Measurements from ENCODE around the gene GLRA3. TPM values are rescaled to one million over a fixed set of nuclear protein-coding genes. Genes with fewer than 3 reads are reported as not detected.

Gene GLRA3
- total and polyA plus RNA-seq, 2 experiments from 2014 or later, result 0.03 to 0.19 TPM

DNA sequence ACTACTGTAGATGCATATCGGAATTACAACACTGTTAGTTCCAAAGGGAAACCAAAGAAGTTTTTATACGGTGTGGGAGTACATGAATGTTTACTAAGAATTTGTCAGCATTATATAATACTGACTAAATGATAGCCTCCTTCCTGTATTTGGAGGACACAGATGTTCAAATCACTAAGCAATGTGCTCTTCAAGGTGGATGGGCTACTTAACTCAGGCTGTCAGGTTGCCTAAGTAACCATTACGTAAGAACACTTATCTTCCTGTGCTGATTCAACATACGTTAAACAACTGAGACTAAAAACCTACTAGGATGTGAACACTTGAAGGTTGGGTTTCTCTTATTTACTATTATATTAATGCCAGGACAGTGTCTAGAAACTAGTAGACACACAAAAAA, 224.8 kb downstream of the GLRA3 start:
- H4K20me1 ChIP-seq (replicated peaks; ENCODE audit: insufficient read depth), result no peaks in the 10 kb centered on the region
- no peaks in the 10 kb centered on the region for H3K27me3 ChIP-seq (ENCODE audit: insufficient read depth)
- no peak overlapping the region for H2AFZ ChIP-seq
- Mint-ChIP-seq H3K27me3 (ENCODE audit: insufficient read depth, low read depth, poor library complexity) (peaks cover 3% of the 10 kb centered on the region), H3K9me3 (no peaks in the 10 kb centered on the region), H3K36me3 (ENCODE audit: low read depth) (no peaks in the 10 kb centered on the region), H3K4me3 (no peak overlapping the region), H3K27ac (no peak overlapping the region), H3K4me1 (peaks cover 28% of the 10 kb centered on the region)
- no peaks in the 10 kb centered on the region for H3K9me2 ChIP-seq (ENCODE audit: insufficient read depth)
- no peak for DNase-seq (ENCODE audit: low spot score)
- no peak overlapping the region for H3K4me2 ChIP-seq
- no peaks in the 10 kb centered on the region for H3F3A ChIP-seq (replicated peaks; ENCODE audit: low read depth)
- no peaks in the 10 kb centered on the region for H3K36me3 ChIP-seq (ENCODE audit: insufficient read depth)
- H3K4me3 ChIP-seq, result no peak overlapping the region
- no peak for ATAC-seq
- peaks cover 36% of the 10 kb centered on the region for H3K4me1 ChIP-seq (ENCODE audit: insufficient read depth)
- TF ChIP-seq CREB1 (CRISPR knock-in tag; IDR thresholded peaks at IDR 0.05; ENCODE audit: low read depth) (no peak), STAT1 (IDR thresholded peaks at IDR 0.05; ENCODE audit: unreplicated experiment) (no peak), POLR2AphosphoS5 (IDR thresholded peaks at IDR 0.05; ENCODE audit: low read depth) (no peak), JUNB (IDR thresholded peaks at IDR 0.05; ENCODE audit: unreplicated experiment) (no peak), ZNF331 (CRISPR knock-in tag; IDR thresholded peaks at IDR 0.05; ENCODE audit: low read depth) (no peak), EZH2 (IDR thresholded peaks at IDR 0.05; ENCODE audit: low read depth, unreplicated experiment) (no peak), EZH2phosphoT487 (IDR thresholded peaks at IDR 0.05; ENCODE audit: unreplicated experiment) (no peak), ZNF114 (CRISPR knock-in tag; IDR thresholded peaks at IDR 0.05) (no peak), NANOG (IDR thresholded peaks at IDR 0.05; ENCODE audit: borderline replicate concordance) (no peak)
- TF ChIP-seq, protein P1, sequence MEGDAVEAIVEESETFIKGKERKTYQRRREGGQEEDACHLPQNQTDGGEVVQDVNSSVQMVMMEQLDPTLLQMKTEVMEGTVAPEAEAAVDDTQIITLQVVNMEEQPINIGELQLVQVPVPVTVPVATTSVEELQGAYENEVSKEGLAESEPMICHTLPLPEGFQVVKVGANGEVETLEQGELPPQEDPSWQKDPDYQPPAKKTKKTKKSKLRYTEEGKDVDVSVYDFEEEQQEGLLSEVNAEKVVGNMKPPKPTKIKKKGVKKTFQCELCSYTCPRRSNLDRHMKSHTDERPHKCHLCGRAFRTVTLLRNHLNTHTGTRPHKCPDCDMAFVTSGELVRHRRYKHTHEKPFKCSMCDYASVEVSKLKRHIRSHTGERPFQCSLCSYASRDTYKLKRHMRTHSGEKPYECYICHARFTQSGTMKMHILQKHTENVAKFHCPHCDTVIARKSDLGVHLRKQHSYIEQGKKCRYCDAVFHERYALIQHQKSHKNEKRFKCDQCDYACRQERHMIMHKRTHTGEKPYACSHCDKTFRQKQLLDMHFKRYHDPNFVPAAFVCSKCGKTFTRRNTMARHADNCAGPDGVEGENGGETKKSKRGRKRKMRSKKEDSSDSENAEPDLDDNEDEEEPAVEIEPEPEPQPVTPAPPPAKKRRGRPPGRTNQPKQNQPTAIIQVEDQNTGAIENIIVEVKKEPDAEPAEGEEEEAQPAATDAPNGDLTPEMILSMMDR (conservative IDR thresholded peaks at IDR 0.05; ENCODE audit: low read depth in 2 of 2), result no peak
- TF ChIP-seq, protein P2, sequence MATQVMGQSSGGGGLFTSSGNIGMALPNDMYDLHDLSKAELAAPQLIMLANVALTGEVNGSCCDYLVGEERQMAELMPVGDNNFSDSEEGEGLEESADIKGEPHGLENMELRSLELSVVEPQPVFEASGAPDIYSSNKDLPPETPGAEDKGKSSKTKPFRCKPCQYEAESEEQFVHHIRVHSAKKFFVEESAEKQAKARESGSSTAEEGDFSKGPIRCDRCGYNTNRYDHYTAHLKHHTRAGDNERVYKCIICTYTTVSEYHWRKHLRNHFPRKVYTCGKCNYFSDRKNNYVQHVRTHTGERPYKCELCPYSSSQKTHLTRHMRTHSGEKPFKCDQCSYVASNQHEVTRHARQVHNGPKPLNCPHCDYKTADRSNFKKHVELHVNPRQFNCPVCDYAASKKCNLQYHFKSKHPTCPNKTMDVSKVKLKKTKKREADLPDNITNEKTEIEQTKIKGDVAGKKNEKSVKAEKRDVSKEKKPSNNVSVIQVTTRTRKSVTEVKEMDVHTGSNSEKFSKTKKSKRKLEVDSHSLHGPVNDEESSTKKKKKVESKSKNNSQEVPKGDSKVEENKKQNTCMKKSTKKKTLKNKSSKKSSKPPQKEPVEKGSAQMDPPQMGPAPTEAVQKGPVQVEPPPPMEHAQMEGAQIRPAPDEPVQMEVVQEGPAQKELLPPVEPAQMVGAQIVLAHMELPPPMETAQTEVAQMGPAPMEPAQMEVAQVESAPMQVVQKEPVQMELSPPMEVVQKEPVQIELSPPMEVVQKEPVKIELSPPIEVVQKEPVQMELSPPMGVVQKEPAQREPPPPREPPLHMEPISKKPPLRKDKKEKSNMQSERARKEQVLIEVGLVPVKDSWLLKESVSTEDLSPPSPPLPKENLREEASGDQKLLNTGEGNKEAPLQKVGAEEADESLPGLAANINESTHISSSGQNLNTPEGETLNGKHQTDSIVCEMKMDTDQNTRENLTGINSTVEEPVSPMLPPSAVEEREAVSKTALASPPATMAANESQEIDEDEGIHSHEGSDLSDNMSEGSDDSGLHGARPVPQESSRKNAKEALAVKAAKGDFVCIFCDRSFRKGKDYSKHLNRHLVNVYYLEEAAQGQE (IDR thresholded peaks at IDR 0.05; ENCODE audit: unreplicated experiment), result no peak
- TF ChIP-seq, protein P3, sequence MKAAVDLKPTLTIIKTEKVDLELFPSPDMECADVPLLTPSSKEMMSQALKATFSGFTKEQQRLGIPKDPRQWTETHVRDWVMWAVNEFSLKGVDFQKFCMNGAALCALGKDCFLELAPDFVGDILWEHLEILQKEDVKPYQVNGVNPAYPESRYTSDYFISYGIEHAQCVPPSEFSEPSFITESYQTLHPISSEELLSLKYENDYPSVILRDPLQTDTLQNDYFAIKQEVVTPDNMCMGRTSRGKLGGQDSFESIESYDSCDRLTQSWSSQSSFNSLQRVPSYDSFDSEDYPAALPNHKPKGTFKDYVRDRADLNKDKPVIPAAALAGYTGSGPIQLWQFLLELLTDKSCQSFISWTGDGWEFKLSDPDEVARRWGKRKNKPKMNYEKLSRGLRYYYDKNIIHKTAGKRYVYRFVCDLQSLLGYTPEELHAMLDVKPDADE (IDR thresholded peaks at IDR 0.05), result no peak
- TF ChIP-seq, protein P4, sequence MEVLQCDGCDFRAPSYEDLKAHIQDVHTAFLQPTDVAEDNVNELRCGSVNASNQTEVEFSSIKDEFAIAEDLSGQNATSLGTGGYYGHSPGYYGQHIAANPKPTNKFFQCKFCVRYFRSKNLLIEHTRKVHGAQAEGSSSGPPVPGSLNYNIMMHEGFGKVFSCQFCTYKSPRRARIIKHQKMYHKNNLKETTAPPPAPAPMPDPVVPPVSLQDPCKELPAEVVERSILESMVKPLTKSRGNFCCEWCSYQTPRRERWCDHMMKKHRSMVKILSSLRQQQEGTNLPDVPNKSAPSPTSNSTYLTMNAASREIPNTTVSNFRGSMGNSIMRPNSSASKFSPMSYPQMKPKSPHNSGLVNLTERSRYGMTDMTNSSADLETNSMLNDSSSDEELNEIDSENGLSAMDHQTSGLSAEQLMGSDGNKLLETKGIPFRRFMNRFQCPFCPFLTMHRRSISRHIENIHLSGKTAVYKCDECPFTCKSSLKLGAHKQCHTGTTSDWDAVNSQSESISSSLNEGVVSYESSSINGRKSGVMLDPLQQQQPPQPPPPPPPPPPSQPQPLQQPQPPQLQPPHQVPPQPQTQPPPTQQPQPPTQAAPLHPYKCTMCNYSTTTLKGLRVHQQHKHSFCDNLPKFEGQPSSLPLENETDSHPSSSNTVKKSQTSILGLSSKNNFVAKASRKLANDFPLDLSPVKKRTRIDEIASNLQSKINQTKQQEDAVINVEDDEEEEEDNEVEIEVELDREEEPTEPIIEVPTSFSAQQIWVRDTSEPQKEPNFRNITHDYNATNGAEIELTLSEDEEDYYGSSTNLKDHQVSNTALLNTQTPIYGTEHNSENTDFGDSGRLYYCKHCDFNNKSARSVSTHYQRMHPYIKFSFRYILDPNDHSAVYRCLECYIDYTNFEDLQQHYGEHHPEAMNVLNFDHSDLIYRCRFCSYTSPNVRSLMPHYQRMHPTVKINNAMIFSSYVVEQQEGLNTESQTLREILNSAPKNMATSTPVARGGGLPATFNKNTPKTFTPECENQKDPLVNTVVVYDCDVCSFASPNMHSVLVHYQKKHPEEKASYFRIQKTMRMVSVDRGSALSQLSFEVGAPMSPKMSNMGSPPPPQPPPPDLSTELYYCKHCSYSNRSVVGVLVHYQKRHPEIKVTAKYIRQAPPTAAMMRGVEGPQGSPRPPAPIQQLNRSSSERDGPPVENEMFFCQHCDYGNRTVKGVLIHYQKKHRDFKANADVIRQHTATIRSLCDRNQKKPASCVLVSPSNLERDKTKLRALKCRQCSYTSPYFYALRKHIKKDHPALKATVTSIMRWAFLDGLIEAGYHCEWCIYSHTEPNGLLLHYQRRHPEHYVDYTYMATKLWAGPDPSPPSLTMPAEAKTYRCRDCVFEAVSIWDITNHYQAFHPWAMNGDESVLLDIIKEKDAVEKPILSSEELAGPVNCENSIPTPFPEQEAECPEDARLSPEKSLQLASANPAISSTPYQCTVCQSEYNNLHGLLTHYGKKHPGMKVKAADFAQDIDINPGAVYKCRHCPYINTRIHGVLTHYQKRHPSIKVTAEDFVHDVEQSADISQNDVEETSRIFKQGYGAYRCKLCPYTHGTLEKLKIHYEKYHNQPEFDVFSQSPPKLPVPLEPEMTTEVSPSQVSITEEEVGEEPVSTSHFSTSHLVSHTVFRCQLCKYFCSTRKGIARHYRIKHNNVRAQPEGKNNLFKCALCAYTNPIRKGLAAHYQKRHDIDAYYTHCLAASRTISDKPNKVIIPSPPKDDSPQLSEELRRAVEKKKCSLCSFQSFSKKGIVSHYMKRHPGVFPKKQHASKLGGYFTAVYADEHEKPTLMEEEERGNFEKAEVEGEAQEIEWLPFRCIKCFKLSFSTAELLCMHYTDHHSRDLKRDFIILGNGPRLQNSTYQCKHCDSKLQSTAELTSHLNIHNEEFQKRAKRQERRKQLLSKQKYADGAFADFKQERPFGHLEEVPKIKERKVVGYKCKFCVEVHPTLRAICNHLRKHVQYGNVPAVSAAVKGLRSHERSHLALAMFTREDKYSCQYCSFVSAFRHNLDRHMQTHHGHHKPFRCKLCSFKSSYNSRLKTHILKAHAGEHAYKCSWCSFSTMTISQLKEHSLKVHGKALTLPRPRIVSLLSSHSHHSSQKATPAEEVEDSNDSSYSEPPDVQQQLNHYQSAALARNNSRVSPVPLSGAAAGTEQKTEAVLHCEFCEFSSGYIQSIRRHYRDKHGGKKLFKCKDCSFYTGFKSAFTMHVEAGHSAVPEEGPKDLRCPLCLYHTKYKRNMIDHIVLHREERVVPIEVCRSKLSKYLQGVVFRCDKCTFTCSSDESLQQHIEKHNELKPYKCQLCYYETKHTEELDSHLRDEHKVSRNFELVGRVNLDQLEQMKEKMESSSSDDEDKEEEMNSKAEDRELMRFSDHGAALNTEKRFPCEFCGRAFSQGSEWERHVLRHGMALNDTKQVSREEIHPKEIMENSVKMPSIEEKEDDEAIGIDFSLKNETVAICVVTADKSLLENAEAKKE (CRISPR knock-in tag; IDR thresholded peaks at IDR 0.05), result no peak
- H3K27ac ChIP-seq (ENCODE audit: low read depth), result no peak overlapping the region
- no peaks in the 10 kb centered on the region for H3K79me2 ChIP-seq (replicated peaks; ENCODE audit: insufficient read depth)

All from GM23338 (cell line).